Prostate gland (tissue), 2 donors: ENCODE measurements around the gene ARHGEF26.
A peak's percentile ranks its signal among the peaks of the same experiment; 100 is the strongest.

Experiments used
- POLR2AphosphoS5 ChIP-seq: sonication (generic); formaldehyde crosslinking; IDR thresholded peaks from one replicate; pipeline ENCODE4 v1.6.1; 2017; ENCODE audit warnings: antibody characterized with exemption
- TF ChIP-seq, protein P1 (sequence below), 4 experiments: fragments of 200-600 bp in 2 of 4; fragments of 450-650 bp in 2 of 4; sonication (generic) in 2 of 4; IDR thresholded peaks; 1 replicate in 3 of 4; 2 replicates in 1 of 4; pipeline ENCODE4 v1.5.1; 2016 to 2019; ENCODE audit warnings: antibody characterized with exemption in 4 of 4, mild to moderate bottlenecking in 2 of 4, moderate library complexity in 2 of 4

DNA sequence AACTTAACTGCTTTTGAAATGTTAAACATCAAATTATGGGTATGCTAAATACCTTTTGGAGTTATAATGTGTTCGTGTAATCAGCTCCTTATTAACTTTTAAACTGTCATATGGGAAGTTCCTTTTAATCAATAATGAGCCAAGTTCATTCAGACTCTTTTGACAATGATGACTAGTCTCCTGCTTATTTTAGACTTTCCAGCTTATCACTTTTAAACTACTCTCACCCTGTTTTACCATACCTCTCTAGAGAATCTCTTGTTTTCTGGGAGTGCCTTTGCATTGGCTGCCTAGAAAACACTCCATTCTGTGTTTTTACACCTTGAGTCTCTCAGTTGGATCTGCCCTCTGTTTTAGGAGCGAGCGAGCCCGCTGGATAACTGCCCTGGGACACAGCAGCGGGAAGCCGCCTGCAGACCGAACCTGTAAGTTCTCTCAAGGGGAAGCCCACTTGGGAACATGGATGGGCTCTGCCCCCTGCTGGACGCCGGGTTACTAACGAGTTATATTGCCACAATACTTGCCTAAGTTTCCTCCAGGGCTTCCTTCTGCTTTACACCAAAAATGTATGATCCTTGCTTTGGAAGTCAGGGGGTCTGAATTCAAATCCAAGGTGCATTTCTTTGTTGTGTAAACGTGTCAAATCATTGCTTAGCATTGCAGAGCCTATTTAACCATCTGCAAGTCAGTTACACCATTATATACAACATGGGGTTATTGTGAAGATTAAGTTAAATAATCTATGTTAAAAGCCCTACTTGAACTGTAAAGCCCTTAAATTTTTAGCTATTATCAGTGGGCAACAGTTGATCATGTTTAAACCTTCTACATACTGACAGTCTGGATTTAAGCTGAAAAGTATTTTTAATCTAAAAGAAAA, 131.8 kb downstream of the ARHGEF26 start:
- TF ChIP-seq, protein P1, sequence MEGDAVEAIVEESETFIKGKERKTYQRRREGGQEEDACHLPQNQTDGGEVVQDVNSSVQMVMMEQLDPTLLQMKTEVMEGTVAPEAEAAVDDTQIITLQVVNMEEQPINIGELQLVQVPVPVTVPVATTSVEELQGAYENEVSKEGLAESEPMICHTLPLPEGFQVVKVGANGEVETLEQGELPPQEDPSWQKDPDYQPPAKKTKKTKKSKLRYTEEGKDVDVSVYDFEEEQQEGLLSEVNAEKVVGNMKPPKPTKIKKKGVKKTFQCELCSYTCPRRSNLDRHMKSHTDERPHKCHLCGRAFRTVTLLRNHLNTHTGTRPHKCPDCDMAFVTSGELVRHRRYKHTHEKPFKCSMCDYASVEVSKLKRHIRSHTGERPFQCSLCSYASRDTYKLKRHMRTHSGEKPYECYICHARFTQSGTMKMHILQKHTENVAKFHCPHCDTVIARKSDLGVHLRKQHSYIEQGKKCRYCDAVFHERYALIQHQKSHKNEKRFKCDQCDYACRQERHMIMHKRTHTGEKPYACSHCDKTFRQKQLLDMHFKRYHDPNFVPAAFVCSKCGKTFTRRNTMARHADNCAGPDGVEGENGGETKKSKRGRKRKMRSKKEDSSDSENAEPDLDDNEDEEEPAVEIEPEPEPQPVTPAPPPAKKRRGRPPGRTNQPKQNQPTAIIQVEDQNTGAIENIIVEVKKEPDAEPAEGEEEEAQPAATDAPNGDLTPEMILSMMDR (IDR thresholded peaks at IDR 0.05), result peak; percentile 84 to 94 (median 93)
- peak; percentile 58 for TF ChIP-seq POLR2AphosphoS5
